Mesenteric fat pad (tissue), 1 donor: ENCODE measurements around the gene COX14. TPM values are rescaled to one million over a fixed set of nuclear protein-coding genes. Genes with fewer than 3 reads are reported as not detected.
"Not testable (repeated sequence)": the region's sequence is repeated elsewhere in the genome, so short reads cannot be mapped to it uniquely, and the experiment has no call there.

Experiments
- DNase-seq: peaks from one replicate; pipeline ENCODE4 v3.0.0-alpha.2; 2020; ENCODE audit warnings: low spot score
- total RNA-seq: library from RNA; stranded (reverse); fragmentation: NEBNext Ultra II Directional; extraction: Animal tissue kit (Norgen Biotek cat#: 25700); gene quantifications from one replicate; pipeline ENCODE4 v1.2.1, GENCODE V29; 2021
- donor health status: DM: yes; HTN: yes; CAD: no.

COX14 gene
- total RNA-seq, 1 donor from 2014 or later = 92.0 TPM

- DNase-seq = no peak
These were observed 4.4 kb upstream of the COX14 start for GRCh38 chr12:50107416-50108268.

GRCh38 chr12:50109319-50109718 lies 2.7 kb upstream of the COX14 start:
- no peak for DNase-seq

- DNase-seq = no peak
These were observed 1.8 kb upstream of the COX14 start for GRCh38 chr12:50110127-50110761.

- no peak for DNase-seq
These were observed 1.2 kb upstream of the COX14 start for GRCh38 chr12:50110762-50111351.

GRCh38 chr12:50111395-50111692 lies 692 bp upstream of the COX14 start:
- DNase-seq = no peak

- DNase-seq = peak; percentile 53
These were observed 601 bp downstream of the COX14 start for GRCh38 chr12:50112456-50113218.

- DNase-seq = peak; percentile 11
These were observed 5.1 kb downstream of the COX14 start for GRCh38 chr12:50117057-50117622.

- DNase-seq = peak; percentile 76
These were observed 7.4 kb downstream of the COX14 start for GRCh38 chr12:50119387-50119786.

- DNase-seq = no peak
These were observed 8.5 kb downstream of the COX14 start for GRCh38 chr12:50120521-50120920.

- no peak for DNase-seq
These were observed 8.9 kb downstream of the COX14 start for GRCh38 chr12:50120953-50121352.

GRCh38 chr12:50121641-50122040 lies 9.6 kb downstream of the COX14 start:
- DNase-seq = no peak

- DNase-seq = no peak
These were observed 11.2 kb downstream of the COX14 start for GRCh38 chr12:50123203-50123602.

- no peak for DNase-seq
These were observed 15.5 kb downstream of the COX14 start for GRCh38 chr12:50127546-50127945.

GRCh38 chr12:50129290-50129689 lies 17.3 kb downstream of the COX14 start:
- no peak for DNase-seq

GRCh38 chr12:50132505-50133135 lies 20.6 kb downstream of the COX14 start:
- no peak for DNase-seq

- DNase-seq = no peak
These were observed 31.0 kb downstream of the COX14 start for GRCh38 chr12:50142993-50143392.

- no peak for DNase-seq
These were observed 33.4 kb downstream of the COX14 start for GRCh38 chr12:50145439-50145838.

- DNase-seq = no peak
These were observed 35.2 kb downstream of the COX14 start for GRCh38 chr12:50147281-50147680.

- DNase-seq = not testable (repeated sequence)
These were observed 36.0 kb downstream of the COX14 start for GRCh38 chr12:50148011-50148410.

- DNase-seq = no peak
These were observed 37.3 kb downstream of the COX14 start for GRCh38 chr12:50149311-50149710.
